K562 (cell line): ENCODE data around the gene PRKCE.

Source experiments
- CREB1 ChIP-seq, 2 experiments: sonication (generic) in 1 of 2; formaldehyde crosslinking in 1 of 2; IDR thresholded peaks; 2 replicates each; pipeline versions ENCODE4 v1.6.1 to v1.8.0; 2012 to 2022; ENCODE audit warnings: inconsistent platforms in 1 of 2, mild to moderate bottlenecking in 1 of 2, missing genetic modification reagents in 1 of 2, moderate library complexity in 1 of 2
- GTF2F1 ChIP-seq: IDR thresholded peaks from 2 replicates; pipeline ENCODE4 v1.6.1; 2011; ENCODE audit warnings: low read depth, low read length, improper control_type of control experiment
- SMC3 ChIP-seq: conservative IDR thresholded peaks from 2 replicates; pipeline ENCODE4 v1.6.1; 2011; ENCODE audit warnings: low read depth, low read length, improper control_type of control experiment; ENCODE audit not compliant: insufficient read depth
- TRIM24 ChIP-seq, 2 experiments: fragments of 450-650 bp; IDR thresholded peaks; 2 replicates each; pipeline ENCODE4 v1.6.1; 2016
- ZBTB7A ChIP-seq: IDR thresholded peaks from 2 replicates; pipeline ENCODE4 v1.6.1; 2011; ENCODE audit warnings: low read depth, mild to moderate bottlenecking, low read length, moderate library complexity, borderline replicate concordance; ENCODE audit not compliant: control insufficient read depth
- TF ChIP-seq, protein P1 (sequence below), 3 experiments: IDR thresholded peaks in 2 of 3; conservative IDR thresholded peaks in 1 of 3; 2 replicates each; pipeline ENCODE4 v1.5.1; 2011 to 2012; ENCODE audit warnings: low read length in 3 of 3, mild to moderate bottlenecking in 3 of 3, control low read depth in 2 of 3, improper control_type of control experiment in 1 of 3, inconsistent platforms in 1 of 3, low read depth in 1 of 3, mixed read lengths in 1 of 3, moderate library complexity in 1 of 3; ENCODE audit not compliant: insufficient read depth in 2 of 3

DNA sequence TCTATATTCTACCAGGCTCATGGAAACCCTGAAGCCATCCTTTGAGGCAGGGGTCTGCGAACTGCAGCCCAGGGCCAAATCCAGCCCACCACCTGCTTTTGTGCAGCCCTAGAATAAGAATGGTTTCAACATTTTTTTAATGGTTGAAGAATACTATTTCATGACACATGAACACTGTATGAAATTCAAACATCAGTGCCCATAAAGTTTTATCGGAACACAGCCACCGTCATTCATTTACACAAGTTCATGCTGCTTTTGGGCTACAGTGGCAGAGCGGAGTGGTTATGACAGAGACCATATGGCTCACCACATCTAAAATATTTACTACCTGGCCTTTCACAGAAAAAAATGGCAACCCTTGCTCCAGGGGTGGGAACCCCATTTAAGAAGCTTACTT lies 521.6 kb downstream of the PRKCE start:
- TF ChIP-seq TRIM24 (IDR thresholded peaks at IDR 0.05) (no peak), SMC3 (no peak), GTF2F1 (no peak), CREB1 (IDR thresholded peaks at IDR 0.05) (no peak), CREB1 (CRISPR knock-in tag; IDR thresholded peaks at IDR 0.05) (no peak), ZBTB7A (no peak)
- TF ChIP-seq, protein P1, sequence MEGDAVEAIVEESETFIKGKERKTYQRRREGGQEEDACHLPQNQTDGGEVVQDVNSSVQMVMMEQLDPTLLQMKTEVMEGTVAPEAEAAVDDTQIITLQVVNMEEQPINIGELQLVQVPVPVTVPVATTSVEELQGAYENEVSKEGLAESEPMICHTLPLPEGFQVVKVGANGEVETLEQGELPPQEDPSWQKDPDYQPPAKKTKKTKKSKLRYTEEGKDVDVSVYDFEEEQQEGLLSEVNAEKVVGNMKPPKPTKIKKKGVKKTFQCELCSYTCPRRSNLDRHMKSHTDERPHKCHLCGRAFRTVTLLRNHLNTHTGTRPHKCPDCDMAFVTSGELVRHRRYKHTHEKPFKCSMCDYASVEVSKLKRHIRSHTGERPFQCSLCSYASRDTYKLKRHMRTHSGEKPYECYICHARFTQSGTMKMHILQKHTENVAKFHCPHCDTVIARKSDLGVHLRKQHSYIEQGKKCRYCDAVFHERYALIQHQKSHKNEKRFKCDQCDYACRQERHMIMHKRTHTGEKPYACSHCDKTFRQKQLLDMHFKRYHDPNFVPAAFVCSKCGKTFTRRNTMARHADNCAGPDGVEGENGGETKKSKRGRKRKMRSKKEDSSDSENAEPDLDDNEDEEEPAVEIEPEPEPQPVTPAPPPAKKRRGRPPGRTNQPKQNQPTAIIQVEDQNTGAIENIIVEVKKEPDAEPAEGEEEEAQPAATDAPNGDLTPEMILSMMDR (IDR thresholded peaks at IDR 0.05 in 2 of 3, conservative IDR thresholded peaks at IDR 0.05 in 1 of 3; ENCODE audit: insufficient read depth in 2 of 3, low read depth in 1 of 3, low read length in 3 of 3): no peak
